GM12874 (cell line): ENCODE results near the gene CACNA2D2.
A peak's percentile ranks its signal among the peaks of the same experiment; 100 is the strongest.

Experiments used
- CTCF ChIP-seq: IDR thresholded peaks from 2 replicates; pipeline ENCODE4 v1.5.1; 2011; ENCODE audit warnings: low read depth, mild to moderate bottlenecking, control low read depth, low read length, moderate library complexity; ENCODE audit not compliant: insufficient read depth

The CACNA2D2 gene

GRCh38 chr3:50419595-50420370, 83.7 kb downstream of the CACNA2D2 start:
- TF ChIP-seq CTCF: no peak

DNA sequence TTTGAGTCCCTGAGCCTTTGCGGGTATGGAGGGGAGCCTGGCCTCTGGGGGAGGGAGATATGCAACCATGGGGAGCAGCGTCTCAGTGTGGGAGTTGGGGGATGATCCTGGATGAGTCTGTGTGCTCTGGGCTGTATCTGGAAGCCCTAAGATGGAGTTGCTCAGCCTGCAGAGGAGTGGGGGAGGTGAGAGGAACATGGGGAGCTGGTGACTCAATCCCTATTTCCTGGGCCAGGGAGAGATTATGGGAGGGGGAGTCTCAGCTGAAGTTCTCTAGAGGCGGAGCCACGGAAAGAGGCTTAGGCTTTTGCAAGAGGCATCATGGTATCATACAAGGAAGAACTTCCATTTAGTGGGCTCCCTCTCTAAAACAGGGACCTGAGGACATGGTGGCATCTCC, 84.6 kb downstream of the CACNA2D2 start:
- no peak for TF ChIP-seq CTCF

- TF ChIP-seq CTCF: no peak
These were observed 85.8 kb downstream of the CACNA2D2 start for GRCh38 chr3:50417637-50418033.

GRCh38 chr3:50416736-50417636, 86.4 kb downstream of the CACNA2D2 start:
- no peak for TF ChIP-seq CTCF

DNA sequence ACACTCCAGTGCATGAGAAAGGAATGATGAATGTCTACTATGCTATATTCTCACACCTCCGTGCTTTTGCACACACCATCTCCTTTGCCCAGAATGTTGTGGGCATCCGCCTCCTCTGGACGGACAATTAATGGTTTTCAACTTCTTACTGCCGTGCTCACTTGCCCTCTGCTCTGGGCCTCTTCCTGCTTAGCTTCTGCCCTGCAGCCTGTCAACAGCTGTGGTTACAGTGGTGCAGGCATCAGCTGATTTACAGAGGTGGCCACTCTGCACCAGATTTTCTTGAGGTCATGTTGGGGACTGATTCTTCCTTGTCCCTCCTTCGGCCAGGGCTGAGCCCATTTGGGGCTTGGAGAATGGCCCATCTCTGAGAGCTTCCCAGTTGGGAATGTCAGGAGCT, 87.6 kb downstream of the CACNA2D2 start:
- no peak for TF ChIP-seq CTCF

GRCh38 chr3:50415061-50415460, 88.4 kb downstream of the CACNA2D2 start:
- peak; percentile 21; the same call in 1 of the 2 replicates for TF ChIP-seq CTCF

- no peak for TF ChIP-seq CTCF
These were observed 88.8 kb downstream of the CACNA2D2 start for GRCh38 chr3:50414616-50415015.
